DND-41 (cell line): ENCODE measurements around the gene VPS51.

Source experiments
- EZH2 ChIP-seq: IDR thresholded peaks from 3 replicates; pipeline ENCODE4 v1.6.1; 2012; ENCODE audit warnings: borderline replicate concordance, low read depth, mild to moderate bottlenecking, moderate library complexity, low read length, inconsistent platforms; ENCODE audit not compliant: severe bottlenecking
- TF ChIP-seq, protein P1 (sequence below): IDR thresholded peaks from 2 replicates; pipeline ENCODE4 v1.5.1; 2012; ENCODE audit warnings: borderline replicate concordance, low read length, moderate library complexity, mild to moderate bottlenecking; ENCODE audit not compliant: poor library complexity, severe bottlenecking; ENCODE audit errors: extremely low read depth

DNA sequence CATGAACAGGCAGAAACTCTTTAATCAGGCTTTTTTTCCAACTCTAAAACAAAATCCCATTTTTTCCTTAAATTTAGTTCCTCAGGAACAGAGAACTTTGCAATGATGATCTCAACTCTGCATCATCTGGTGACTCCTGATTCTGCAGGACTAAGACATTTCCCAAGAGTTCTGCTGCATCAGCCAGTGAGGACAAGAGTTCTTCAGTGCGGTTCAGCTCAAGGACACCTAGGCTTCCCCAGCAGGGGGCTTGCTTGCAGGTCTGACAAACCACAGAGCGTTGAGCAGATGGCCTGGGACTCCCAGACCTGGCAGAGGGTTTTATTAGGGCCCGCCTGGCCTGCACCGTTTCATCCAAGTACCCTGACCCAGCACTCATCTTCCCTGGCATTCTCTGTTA is 18.6 kb upstream of the VPS51 start:
- TF ChIP-seq, protein P1, sequence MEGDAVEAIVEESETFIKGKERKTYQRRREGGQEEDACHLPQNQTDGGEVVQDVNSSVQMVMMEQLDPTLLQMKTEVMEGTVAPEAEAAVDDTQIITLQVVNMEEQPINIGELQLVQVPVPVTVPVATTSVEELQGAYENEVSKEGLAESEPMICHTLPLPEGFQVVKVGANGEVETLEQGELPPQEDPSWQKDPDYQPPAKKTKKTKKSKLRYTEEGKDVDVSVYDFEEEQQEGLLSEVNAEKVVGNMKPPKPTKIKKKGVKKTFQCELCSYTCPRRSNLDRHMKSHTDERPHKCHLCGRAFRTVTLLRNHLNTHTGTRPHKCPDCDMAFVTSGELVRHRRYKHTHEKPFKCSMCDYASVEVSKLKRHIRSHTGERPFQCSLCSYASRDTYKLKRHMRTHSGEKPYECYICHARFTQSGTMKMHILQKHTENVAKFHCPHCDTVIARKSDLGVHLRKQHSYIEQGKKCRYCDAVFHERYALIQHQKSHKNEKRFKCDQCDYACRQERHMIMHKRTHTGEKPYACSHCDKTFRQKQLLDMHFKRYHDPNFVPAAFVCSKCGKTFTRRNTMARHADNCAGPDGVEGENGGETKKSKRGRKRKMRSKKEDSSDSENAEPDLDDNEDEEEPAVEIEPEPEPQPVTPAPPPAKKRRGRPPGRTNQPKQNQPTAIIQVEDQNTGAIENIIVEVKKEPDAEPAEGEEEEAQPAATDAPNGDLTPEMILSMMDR: peak; percentile 26
- TF ChIP-seq EZH2: no peak
